B cell (primary cell): ENCODE measurements around the gene GGA2. TPM values are rescaled to one million over a fixed set of nuclear protein-coding genes. Genes with fewer than 3 reads are reported as not detected.

Experiments
- ATAC-seq: fragments of 200-7000 bp; cut with Tn5 transposase; one replicate; pipeline ENCODE4 v1.10.0; 2021; ENCODE audit warnings: low read depth, mild to moderate bottlenecking, moderate number of reproducible peaks, moderate library complexity
- CTCF ChIA-PET: fragments of 350-600 bp; sonication (Branson Sonifier 250); formaldehyde crosslinking; loops from one replicate; lab custom pipeline; 2021; ENCODE audit warnings: antibody characterized with exemption, inconsistent platforms; lab: Charles Lee
- POLR2A ChIA-PET: fragments of 350-600 bp; sonication (Branson Sonifier 250); formaldehyde crosslinking; loops from one replicate; lab custom pipeline; 2021; ENCODE audit warnings: antibody characterized with exemption; lab: Charles Lee
- DNase-seq: peaks from one replicate; pipeline ENCODE4 v3.0.0; 2013
- H2AFZ ChIP-seq: 2 replicates; pipeline ENCODE4 v1.6.1; 2012; ENCODE audit warnings: mild to moderate bottlenecking, low read depth, low read length; ENCODE audit not compliant: insufficient read depth, poor library complexity, severe bottlenecking
- H3K27ac ChIP-seq, 2 donors: 1 replicate in 1 of 2; 2 replicates in 1 of 2; pipeline ENCODE4 v1.5.1; 2012 to 2013; ENCODE audit warnings: low read length in 2 of 2, mild to moderate bottlenecking in 2 of 2, moderate library complexity in 1 of 2
- H3K27me3 ChIP-seq, 4 experiments: fragments of 200-600 bp in 1 of 4; sonication (generic) in 1 of 4; replicated peaks in 1 of 4; 1 replicate in 2 of 4; 2 replicates in 2 of 4; pipeline versions ENCODE4 v1.6.1 to v1.7.0; 2013 to 2016; ENCODE audit warnings: low read length in 3 of 4, mild to moderate bottlenecking in 2 of 4, mixed read lengths in 1 of 4, moderate library complexity in 1 of 4; ENCODE audit not compliant: insufficient read depth in 4 of 4, control insufficient read depth in 3 of 4; ENCODE audit errors: control extremely low read depth in 1 of 4
- H3K36me3 ChIP-seq, 2 experiments: replicated peaks in 1 of 2; 1 replicate in 1 of 2; 2 replicates in 1 of 2; pipeline versions ENCODE4 v1.6.1 to v1.7.1; 2013; ENCODE audit warnings: low read length in 1 of 2; ENCODE audit not compliant: insufficient read depth in 2 of 2, control insufficient read depth in 1 of 2; ENCODE audit errors: control extremely low read depth in 1 of 2, extremely low read depth in 1 of 2
- H3K4me1 ChIP-seq, 2 donors: fragments of 200-600 bp in 1 of 2; sonication (generic) in 1 of 2; 1 replicate in 1 of 2; 2 replicates in 1 of 2; pipeline versions ENCODE4 v1.5.1 to v1.6.1; 2013 to 2017; ENCODE audit warnings: low read length in 2 of 2; ENCODE audit not compliant: control insufficient read depth in 2 of 2, insufficient read depth in 2 of 2
- H3K4me2 ChIP-seq: replicated peaks from 2 replicates; pipeline ENCODE3; 2012; ENCODE audit warnings: mild to moderate bottlenecking, low read depth, low read length; ENCODE audit not compliant: poor library complexity, severe bottlenecking
- H3K4me3 ChIP-seq, 5 experiments: fragments of 200-600 bp in 1 of 5; sonication (generic) in 1 of 5; 1 replicate in 3 of 5; 2 replicates in 2 of 5; pipeline versions ENCODE4 v1.5.1 to v1.7.0; 2011 to 2016; ENCODE audit warnings: low read length in 4 of 5, mild to moderate bottlenecking in 4 of 5, low read depth in 2 of 5, control low read depth in 1 of 5, moderate library complexity in 1 of 5; ENCODE audit not compliant: insufficient read depth in 1 of 5; ENCODE audit errors: control extremely low read depth in 1 of 5, extremely low read depth in 1 of 5
- H3K79me2 ChIP-seq: fragments of 200-600 bp; sonication (generic); one replicate; pipeline ENCODE4 v1.6.0; 2016; ENCODE audit warnings: low read length; ENCODE audit not compliant: control insufficient read depth, insufficient read depth
- H3K9ac ChIP-seq: fragments of 200-600 bp; sonication (generic); 2 replicates; pipeline ENCODE4 v1.6.1; 2017; ENCODE audit warnings: mild to moderate bottlenecking, low read length, moderate library complexity
- H3K9me3 ChIP-seq, 3 donors: one replicate each; pipeline versions ENCODE4 v1.6.1 to v1.7.1; 2013; ENCODE audit warnings: low read length in 2 of 3; ENCODE audit not compliant: control insufficient read depth in 2 of 3, insufficient read depth in 1 of 3; ENCODE audit errors: control extremely low read depth in 1 of 3
- H4K20me1 ChIP-seq: 2 replicates; pipeline ENCODE4 v1.6.0; 2012; ENCODE audit warnings: mild to moderate bottlenecking, low read length; ENCODE audit not compliant: insufficient read depth, control insufficient read depth, poor library complexity, severe bottlenecking
- H3K27ac Mint-ChIP-seq: one replicate; pipeline ENCODE4 v1.8.0; 2021; ENCODE audit warnings: mixed read lengths
- H3K27me3 Mint-ChIP-seq: one replicate; pipeline ENCODE4 v1.8.0; 2021; ENCODE audit warnings: mixed read lengths
- H3K4me1 Mint-ChIP-seq: one replicate; pipeline ENCODE4 v1.8.0; 2021; ENCODE audit warnings: mixed read lengths
- H3K4me3 Mint-ChIP-seq: one replicate; pipeline ENCODE4 v1.8.0; 2021; ENCODE audit warnings: mixed read lengths
- H3K9me3 Mint-ChIP-seq: one replicate; pipeline ENCODE4 v1.8.0; 2022; ENCODE audit warnings: mixed read lengths; ENCODE audit not compliant: insufficient read depth
- CTCF ChIP-seq: fragments of 200-600 bp; IDR thresholded peaks from one replicate; pipeline ENCODE4 v1.8.0; 2022; ENCODE audit warnings: antibody characterized with exemption, mild to moderate bottlenecking
- EZH2 ChIP-seq: IDR thresholded peaks from 2 replicates; pipeline ENCODE4 v1.6.1; 2012; ENCODE audit warnings: borderline replicate concordance, low read depth, mild to moderate bottlenecking, moderate library complexity, low read length; ENCODE audit not compliant: insufficient read depth, poor library complexity, severe bottlenecking
- WGBS: methylation state at CpG from one replicate; pipeline ENCODE4 v1.1.5; 2013; ENCODE audit warnings: missing lambda C conversion rate; ENCODE audit not compliant: insufficient coverage; 5-methylcytosine and 5-hydroxymethylcytosine counted together
- intact Hi-C: fragments of 100-400 bp; cut with micrococcal nuclease; formaldehyde crosslinking; loops from one replicate; pipeline ENCODE4 v1.10.0; 2022
- polyA plus RNA-seq: library from polyadenylated mRNA; depleted of rRNA; stranded (reverse); fragments of >200 nt; gene quantifications from 2 replicates; pipeline ENCODE4 v1.2.3, GENCODE V29; 2012
- total RNA-seq, 2 donors: library from RNA; stranded (reverse); fragments of 120-200 nt in 1 of 2; gene quantifications; 1 replicate in 1 of 2; 2 replicates in 1 of 2; pipeline versions ENCODE4 v1.2.3 to v1.2.4, GENCODE V29; 2013 to 2022

Gene GGA2
- total and polyA plus RNA-seq, 2 donors (not counting 1 experiment from before 2014, with no cell fraction given): 227 to 832 TPM

GRCh38 chr16:23476289-23476688 lies 34.0 kb downstream of the GGA2 start:
- Histone ChIP-seq H3K4me1 (peaks cover 0 to 5% of the 10 kb centered on the region in 2 donors), H3K9ac (no peak overlapping the region), H2AFZ (no peak overlapping the region), H3K4me2 (no peak overlapping the region), H3K36me3 (peaks cover 12 to 89% of the 10 kb centered on the region in 2 experiments), H3K79me2 (peaks cover 41% of the 10 kb centered on the region), H3K9me3 (no peaks in the 10 kb centered on the region), H3K27ac (no peak overlapping the region), H3K27me3 (no peaks in the 10 kb centered on the region), H4K20me1 (peaks cover 81% of the 10 kb centered on the region), H3K4me3 (no peak overlapping the region)
- CTCF ChIA-PET: interaction anchor here (1.5 kb wide), 1 partner anchor 41 kb away, joined by 3 read pairs; no protein-coding TSS in a partner anchor
- Mint-ChIP-seq H3K27me3 (no peaks in the 10 kb centered on the region), H3K9me3 (no peaks in the 10 kb centered on the region), H3K4me1 (peaks cover 7% of the 10 kb centered on the region), H3K4me3 (no peak overlapping the region), H3K27ac (peak overlapping the region; percentile 37)
- no peak for DNase-seq
- POLR2A ChIA-PET: no interaction called here
- TF ChIP-seq EZH2 (no peak), CTCF (no peak)
- intact Hi-C loops: no loop called here
- ATAC-seq: peak; percentile 31
- WGBS: no CpG with 5 or more reads among the region's 1 CpG

- Mint-ChIP-seq H3K27me3 (no peaks in the 10 kb centered on the region), H3K9me3 (no peaks in the 10 kb centered on the region), H3K27ac (peak overlapping the region; percentile 37), H3K4me1 (no peaks in the 10 kb centered on the region), H3K4me3 (no peak overlapping the region)
- Histone ChIP-seq H3K4me2 (no peak overlapping the region), H4K20me1 (peaks cover 68% of the 10 kb centered on the region), H3K27me3 (no peaks in the 10 kb centered on the region), H2AFZ (no peak overlapping the region), H3K9ac (no peak overlapping the region), H3K4me3 (no peak overlapping the region), H3K36me3 (peaks cover 25 to 83% of the 10 kb centered on the region in 2 experiments), H3K79me2 (peaks cover 4% of the 10 kb centered on the region), H3K4me1 (no peaks in the 10 kb centered on the region), H3K27ac (no peak overlapping the region), H3K9me3 (no peaks in the 10 kb centered on the region)
- ATAC-seq (no peak), DNase-seq (no peak)
- 94% methylated on average over 5 of the region's 6 CpGs for WGBS
- no peak for TF ChIP-seq CTCF
- no peak for TF ChIP-seq EZH2
- ChIA-PET CTCF (no interaction called here), POLR2A (no interaction called here)
- intact Hi-C loops: no loop called here
These were observed 40.5 kb downstream of the GGA2 start for GRCh38 chr16:23469814-23470213.
